CD4-positive, alpha-beta memory T cell (primary cell): Measurements from ENCODE around the gene KREMEN2. TPM values are rescaled to one million over a fixed set of nuclear protein-coding genes. Genes with fewer than 3 reads are reported as not detected.

Experiments used
- CTCF ChIA-PET: fragments of 350-600 bp; sonication (Branson Sonifier 250); formaldehyde crosslinking; loops from one replicate; lab custom pipeline; 2021; ENCODE audit warnings: inconsistent platforms; ENCODE audit not compliant: partially characterized antibody; lab: Charles Lee
- POLR2A ChIA-PET: fragments of 350-600 bp; sonication (Branson Sonifier 250); formaldehyde crosslinking; loops from one replicate; lab custom pipeline; 2021; ENCODE audit not compliant: partially characterized antibody; lab: Charles Lee
- DNase-seq, 5 donors: peaks; one replicate each; pipeline versions ENCODE4 v3.0.0 to v3.0.0-alpha.2; 2020 to 2022; ENCODE audit warnings: mixed read lengths in 1 of 5
- H3K27ac ChIP-seq: one replicate; pipeline ENCODE4 v1.7.0; 2013; ENCODE audit warnings: low read depth, low read length
- H3K27me3 ChIP-seq: 2 replicates; pipeline ENCODE4 v1.7.0; 2013; ENCODE audit warnings: mild to moderate bottlenecking, low read length, moderate library complexity; ENCODE audit not compliant: insufficient read depth
- H3K36me3 ChIP-seq: 2 replicates; pipeline ENCODE4 v1.7.0; 2013; ENCODE audit warnings: mild to moderate bottlenecking, low read length, moderate library complexity; ENCODE audit not compliant: insufficient read depth
- H3K4me1 ChIP-seq: 2 replicates; pipeline ENCODE4 v1.7.0; 2013; ENCODE audit warnings: mild to moderate bottlenecking, low read length, moderate library complexity; ENCODE audit not compliant: insufficient read depth
- H3K4me3 ChIP-seq, 2 donors: one replicate each; pipeline ENCODE4 v1.7.0; 2013; ENCODE audit warnings: low read length in 2 of 2, mild to moderate bottlenecking in 1 of 2
- H3K9me3 ChIP-seq, 2 donors: one replicate each; pipeline ENCODE4 v1.7.0; 2013; ENCODE audit warnings: low read length in 2 of 2, control low read depth in 1 of 2; ENCODE audit not compliant: control insufficient read depth in 1 of 2
- H3K27ac Mint-ChIP-seq, 7 donors: one replicate each; pipeline ENCODE4 v1.8.0; 2020 to 2021; ENCODE audit warnings: mixed read lengths in 7 of 7, mild to moderate bottlenecking in 6 of 7, inconsistent platforms in 3 of 7, moderate library complexity in 3 of 7
- H3K27me3 Mint-ChIP-seq, 2 donors: one replicate each; pipeline ENCODE4 v1.8.0; 2020 to 2021; ENCODE audit warnings: mixed read lengths in 2 of 2
- H3K36me3 Mint-ChIP-seq, 2 donors: one replicate each; pipeline ENCODE4 v1.8.0; 2020 to 2021; ENCODE audit warnings: mixed read lengths in 2 of 2, inconsistent platforms in 1 of 2, mild to moderate bottlenecking in 1 of 2
- H3K4me1 Mint-ChIP-seq, 4 donors: one replicate each; pipeline ENCODE4 v1.8.0; 2020 to 2021; ENCODE audit warnings: mixed read lengths in 4 of 4, mild to moderate bottlenecking in 1 of 4
- H3K4me3 Mint-ChIP-seq, 8 donors: one replicate each; pipeline ENCODE4 v1.8.0; 2020 to 2021; ENCODE audit warnings: mixed read lengths in 8 of 8, mild to moderate bottlenecking in 7 of 8, moderate library complexity in 6 of 8, inconsistent platforms in 3 of 8
- H3K9me3 Mint-ChIP-seq, 8 donors: one replicate each; pipeline ENCODE4 v1.8.0; 2020 to 2021; ENCODE audit warnings: mixed read lengths in 8 of 8, mild to moderate bottlenecking in 5 of 8, inconsistent platforms in 3 of 8, moderate library complexity in 1 of 8
- intact Hi-C: fragments of 100-400 bp; cut with micrococcal nuclease; formaldehyde crosslinking; loops from one replicate; pipeline ENCODE4 v1.15.1; 2023
- polyA plus RNA-seq, 2 donors: library from polyadenylated mRNA; unstranded; fragments of 300-500 nt; fragmentation: Illumina TruSeq; gene quantifications; one replicate each; pipeline ENCODE4 v1.2.3, GENCODE V29; 2021
- total RNA-seq, 2 experiments: library from RNA; stranded (reverse); gene quantifications; one replicate each; pipeline ENCODE4 v1.2.3, GENCODE V29; 2021

Gene KREMEN2
- total and polyA plus RNA-seq, 4 experiments from 2014 or later = not detected

DNA sequence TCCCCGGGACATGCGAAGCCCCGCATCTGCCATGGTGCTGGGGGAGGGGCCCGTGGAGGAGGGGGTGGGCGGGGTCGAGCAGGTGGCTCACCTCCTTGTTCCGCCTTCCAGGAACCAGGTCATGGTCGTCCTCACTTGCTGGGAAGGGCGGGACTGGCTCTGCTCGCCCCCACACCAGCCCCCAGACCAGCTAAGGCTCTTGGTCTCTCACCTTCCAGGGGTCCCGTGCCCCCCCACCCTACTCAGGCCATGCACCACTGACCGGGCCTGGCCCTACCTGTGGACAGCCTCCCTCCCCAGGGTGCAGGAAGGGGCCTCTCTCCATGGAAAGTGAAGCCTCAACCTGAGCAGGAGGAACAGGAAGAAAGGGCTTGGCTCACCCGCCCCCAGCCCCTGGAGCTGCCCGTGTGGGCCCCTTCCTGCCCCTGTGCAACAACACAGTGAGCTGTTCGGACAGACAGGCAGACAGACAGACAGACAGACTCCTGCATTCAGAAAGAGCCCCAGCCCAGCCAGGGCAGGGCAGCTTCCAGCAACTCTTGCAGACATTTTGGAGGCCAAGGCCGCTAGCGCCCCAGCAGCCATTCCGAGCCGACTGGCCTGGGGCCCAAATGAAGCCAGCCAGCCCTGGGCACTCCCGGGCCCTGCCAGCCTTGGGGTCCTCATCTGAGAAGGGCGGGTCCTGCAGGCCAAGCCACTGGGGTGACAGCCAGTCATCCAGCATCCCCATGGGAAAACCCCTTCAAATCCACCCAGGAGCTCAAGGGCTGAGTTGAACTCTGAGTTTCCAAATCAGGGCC is 8.1 kb upstream of the KREMEN2 start:
- no peaks in the 10 kb centered on the region for H3K36me3 ChIP-seq
- Mint-ChIP-seq H3K4me1 (peaks cover 0 to 3% (median 0%) of the 10 kb centered on the region in 4 donors), H3K36me3 (no peaks in the 10 kb centered on the region), H3K27me3 (peaks cover 6 to 15% of the 10 kb centered on the region in 2 donors), H3K27ac (no peak overlapping the region), H3K9me3 (peaks cover 0 to 2% (median 0%) of the 10 kb centered on the region in 8 donors), H3K4me3 (no peak overlapping the region)
- no peaks in the 10 kb centered on the region for H3K27me3 ChIP-seq
- POLR2A ChIA-PET = interaction anchor here (0.9 kb wide), 1 partner anchor 10 kb away, joined by 3 read pairs; no protein-coding TSS in a partner anchor
- intact Hi-C loops = no loop called here
- CTCF ChIA-PET = interaction anchor here (1.1 kb wide), 1 partner anchor 9 kb away, joined by 3 read pairs; no protein-coding TSS in a partner anchor
- H3K27ac ChIP-seq = no peak overlapping the region
- H3K4me1 ChIP-seq = no peaks in the 10 kb centered on the region
- no peaks in the 10 kb centered on the region for H3K9me3 ChIP-seq
- H3K4me3 ChIP-seq = no peak overlapping the region
- peak in 1 of 5 donors; percentile 3 for DNase-seq

DNA sequence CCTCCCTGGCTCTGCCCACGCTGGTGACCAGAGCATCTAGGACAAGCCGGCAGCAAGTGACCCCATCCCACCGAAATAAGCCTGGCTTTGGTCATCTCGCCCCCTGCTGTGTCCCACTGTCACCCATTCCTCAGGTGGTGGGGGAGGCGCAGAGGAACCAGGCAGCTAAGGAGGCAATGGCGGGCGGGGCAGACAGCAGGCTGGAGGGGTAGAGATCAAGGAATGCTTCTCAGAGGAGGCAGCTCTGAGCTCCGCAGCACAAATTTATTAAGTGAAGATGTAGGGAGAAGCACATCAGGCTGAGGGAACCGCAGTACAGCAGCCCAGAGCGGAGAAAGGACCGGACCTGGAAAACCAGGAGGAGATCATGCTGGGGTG is 7.5 kb upstream of the KREMEN2 start:
- no peak overlapping the region for H3K4me3 Mint-ChIP-seq
- intact Hi-C loops = no loop called here
- H3K4me1 Mint-ChIP-seq = peaks cover 0 to 3% (median 2%) of the 10 kb centered on the region in 4 donors
- peaks cover 2% of the 10 kb centered on the region for H3K4me1 ChIP-seq
- no peak overlapping the region for H3K4me3 ChIP-seq
- no peaks in the 10 kb centered on the region for H3K27me3 ChIP-seq
- POLR2A ChIA-PET = interaction anchor here (0.9 kb wide), 1 partner anchor 9 kb away, joined by 3 read pairs; no protein-coding TSS in a partner anchor
- peaks cover 6 to 15% of the 10 kb centered on the region in 2 donors for H3K27me3 Mint-ChIP-seq
- H3K9me3 Mint-ChIP-seq = peaks cover 0 to 2% (median 0%) of the 10 kb centered on the region in 8 donors
- no peak overlapping the region for H3K27ac ChIP-seq
- CTCF ChIA-PET = interaction anchor here (1.1 kb wide), 1 partner anchor 9 kb away, joined by 3 read pairs; no protein-coding TSS in a partner anchor
- DNase-seq = peak in 1 of 5 donors; percentile 24
- no peaks in the 10 kb centered on the region for H3K36me3 ChIP-seq
- H3K36me3 Mint-ChIP-seq = no peaks in the 10 kb centered on the region
- H3K27ac Mint-ChIP-seq = no peak overlapping the region
- H3K9me3 ChIP-seq = no peaks in the 10 kb centered on the region

DNA sequence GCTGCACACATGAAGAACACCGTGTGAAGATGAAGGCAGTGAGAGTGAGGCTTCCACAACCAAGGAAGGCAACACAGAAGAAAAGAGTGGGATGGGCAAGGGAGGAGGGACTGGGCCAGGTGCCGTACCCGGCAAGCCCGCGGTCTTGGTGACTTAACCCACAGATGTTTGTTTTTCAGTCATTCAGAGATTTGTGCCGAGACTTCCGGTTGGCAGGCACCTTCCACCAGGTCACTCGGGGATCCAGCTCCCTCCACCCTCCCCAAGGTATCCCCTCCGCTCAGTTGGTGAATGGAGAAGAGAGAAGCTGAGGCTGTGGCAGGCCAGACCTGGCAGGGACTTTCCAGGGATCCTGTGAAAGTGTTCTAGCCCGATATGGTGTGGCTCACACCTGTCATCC is 4.9 kb upstream of the KREMEN2 start:
- Mint-ChIP-seq H3K4me1 (peaks cover 7 to 17% (median 11%) of the 10 kb centered on the region in 4 donors), H3K36me3 (no peaks in the 10 kb centered on the region), H3K9me3 (peaks cover 0 to 2% (median 0%) of the 10 kb centered on the region in 8 donors), H3K27me3 (peaks cover 12 to 25% of the 10 kb centered on the region in 2 donors), H3K27ac (no peak overlapping the region), H3K4me3 (no peak overlapping the region)
- Histone ChIP-seq H3K27me3 (peaks cover 4% of the 10 kb centered on the region), H3K36me3 (no peaks in the 10 kb centered on the region), H3K9me3 (no peaks in the 10 kb centered on the region), H3K4me3 (no peak overlapping the region), H3K4me1 (peaks cover 27% of the 10 kb centered on the region), H3K27ac (no peak overlapping the region)
- peak in 1 of 5 donors; percentile 11 for DNase-seq
- POLR2A ChIA-PET = no interaction called here
- intact Hi-C loops = no loop called here
- CTCF ChIA-PET = interaction anchor here (0.7 to 1.2 kb wide), 2 partner anchors 16 to 495 kb away, joined by 3 to 4 read pairs; no protein-coding TSS in a partner anchor

DNA sequence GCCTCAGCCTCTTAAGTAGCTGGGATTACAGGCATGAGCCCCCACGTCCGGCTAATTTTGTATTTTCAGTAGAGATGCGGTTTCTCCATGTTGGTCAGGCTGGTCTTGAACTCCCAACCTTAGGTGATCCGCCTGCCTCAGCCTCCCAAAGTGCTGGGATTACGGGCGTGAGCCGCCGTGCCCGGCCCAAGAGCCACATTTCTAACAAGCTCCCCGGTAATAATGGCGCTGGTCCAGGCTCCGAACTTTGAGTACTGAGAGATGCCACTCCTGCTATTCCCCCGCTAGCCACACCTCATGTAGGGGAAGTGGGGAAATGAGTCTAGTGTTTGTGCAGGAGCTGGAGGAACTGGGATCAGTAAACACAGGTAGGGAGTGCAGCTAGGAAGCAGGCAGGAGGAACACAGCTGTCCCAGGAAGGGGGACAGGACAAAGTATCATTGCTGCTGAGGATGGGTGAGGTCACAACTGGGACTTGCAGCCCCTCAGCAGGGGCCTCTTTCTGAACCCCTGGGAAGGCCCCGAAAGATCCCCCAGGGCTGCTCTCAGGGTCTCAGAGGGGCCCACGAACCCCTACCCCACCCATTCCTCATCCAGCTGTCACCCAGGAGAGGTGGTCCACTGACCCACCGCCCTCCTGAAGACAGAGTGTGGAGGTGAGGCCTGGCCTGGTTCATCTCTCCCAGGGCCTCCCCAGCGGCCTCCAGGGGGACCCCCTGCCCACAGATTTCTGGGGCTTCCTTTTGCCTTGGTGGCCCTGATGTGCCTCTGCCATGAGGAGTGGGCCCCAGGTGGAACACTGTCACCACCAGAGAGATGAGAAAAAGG is 3.7 kb upstream of the KREMEN2 start:
- H3K4me1 Mint-ChIP-seq = peaks cover 7 to 24% (median 14%) of the 10 kb centered on the region in 4 donors
- intact Hi-C loops = loop anchor here (1.0 kb wide), 1 partner anchor 23 kb away; no protein-coding TSS in a partner anchor
- peaks cover 14 to 22% of the 10 kb centered on the region in 2 donors for H3K27me3 Mint-ChIP-seq
- H3K27me3 ChIP-seq = peaks cover 4% of the 10 kb centered on the region
- CTCF ChIA-PET = interaction anchor here (1.2 kb wide), 1 partner anchor 15 kb away, joined by 4 read pairs; no protein-coding TSS in a partner anchor
- POLR2A ChIA-PET = no interaction called here
- no peak overlapping the region for H3K4me3 Mint-ChIP-seq
- DNase-seq = peak in 1 of 5 donors; percentile 7
- H3K27ac Mint-ChIP-seq = no peak overlapping the region
- H3K36me3 ChIP-seq = no peaks in the 10 kb centered on the region
- no peak overlapping the region for H3K4me3 ChIP-seq
- no peaks in the 10 kb centered on the region for H3K9me3 ChIP-seq
- H3K9me3 Mint-ChIP-seq = no peaks in the 10 kb centered on the region
- H3K27ac ChIP-seq = no peak overlapping the region
- peaks cover 37% of the 10 kb centered on the region for H3K4me1 ChIP-seq
- H3K36me3 Mint-ChIP-seq = no peaks in the 10 kb centered on the region

DNA sequence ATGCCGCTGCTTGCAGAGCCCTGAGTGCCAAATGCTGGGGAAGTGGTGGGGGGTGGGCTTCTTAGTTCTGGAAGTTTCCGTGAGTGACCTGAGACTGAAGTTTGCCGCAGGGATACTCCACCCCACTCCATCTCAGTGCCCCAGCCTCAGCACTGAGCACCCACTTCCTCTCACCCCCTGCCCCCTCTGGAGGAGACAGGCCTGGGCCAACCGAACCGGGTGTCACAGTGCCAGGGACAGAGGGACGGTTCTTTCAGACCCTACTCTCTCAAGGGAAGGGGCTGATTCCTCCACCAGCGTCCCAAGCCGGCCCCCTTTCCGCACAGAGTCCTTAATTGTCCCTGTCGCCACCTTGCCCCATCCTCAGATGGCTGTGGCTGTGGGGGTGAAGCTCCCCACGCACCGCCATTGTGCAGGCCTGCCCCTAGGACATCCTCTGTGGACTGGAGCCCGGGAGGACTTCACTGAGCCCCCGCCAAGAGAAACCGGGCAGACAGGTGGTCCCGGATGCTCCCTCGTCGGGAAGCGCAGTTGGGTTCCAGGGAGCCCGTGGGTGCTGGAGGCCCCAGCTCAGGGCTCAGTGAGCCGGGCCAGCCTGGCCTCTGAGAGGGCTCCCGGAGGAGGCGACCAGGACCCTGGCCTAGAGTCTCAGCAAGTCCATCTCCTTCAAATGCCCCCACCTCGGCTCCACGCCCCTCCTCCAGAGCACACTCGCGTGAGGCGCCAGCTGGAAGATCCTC is 1.6 kb upstream of the KREMEN2 start:
- peaks cover 7 to 30% (median 17%) of the 10 kb centered on the region in 4 donors for H3K4me1 Mint-ChIP-seq
- Histone ChIP-seq H3K36me3 (no peaks in the 10 kb centered on the region), H3K27ac (no peak overlapping the region), H3K27me3 (peaks cover 16% of the 10 kb centered on the region), H3K4me1 (peaks cover 48% of the 10 kb centered on the region), H3K9me3 (no peaks in the 10 kb centered on the region), H3K4me3 (no peak overlapping the region)
- H3K27ac Mint-ChIP-seq = no peak overlapping the region
- intact Hi-C loops = no loop called here
- H3K36me3 Mint-ChIP-seq = no peaks in the 10 kb centered on the region
- ChIA-PET POLR2A (interaction anchor here (1.1 kb wide), 1 partner anchor 50 kb away, joined by 3 read pairs; no protein-coding TSS in a partner anchor), CTCF (interaction anchor here (0.6 to 1.5 kb wide), 10 partner anchors 9 to 424 kb away, joined by 3 to 6 read pairs (median 3); no protein-coding TSS in a partner anchor)
- peaks cover 0 to 1% (median 0%) of the 10 kb centered on the region in 8 donors for H3K9me3 Mint-ChIP-seq
- peak overlapping the region in 3 of 8 donors; percentile 19 to 65 (median 31) for H3K4me3 Mint-ChIP-seq
- peaks cover 12 to 16% of the 10 kb centered on the region in 2 donors for H3K27me3 Mint-ChIP-seq
- DNase-seq = peak in 1 of 5 donors; percentile 24

DNA sequence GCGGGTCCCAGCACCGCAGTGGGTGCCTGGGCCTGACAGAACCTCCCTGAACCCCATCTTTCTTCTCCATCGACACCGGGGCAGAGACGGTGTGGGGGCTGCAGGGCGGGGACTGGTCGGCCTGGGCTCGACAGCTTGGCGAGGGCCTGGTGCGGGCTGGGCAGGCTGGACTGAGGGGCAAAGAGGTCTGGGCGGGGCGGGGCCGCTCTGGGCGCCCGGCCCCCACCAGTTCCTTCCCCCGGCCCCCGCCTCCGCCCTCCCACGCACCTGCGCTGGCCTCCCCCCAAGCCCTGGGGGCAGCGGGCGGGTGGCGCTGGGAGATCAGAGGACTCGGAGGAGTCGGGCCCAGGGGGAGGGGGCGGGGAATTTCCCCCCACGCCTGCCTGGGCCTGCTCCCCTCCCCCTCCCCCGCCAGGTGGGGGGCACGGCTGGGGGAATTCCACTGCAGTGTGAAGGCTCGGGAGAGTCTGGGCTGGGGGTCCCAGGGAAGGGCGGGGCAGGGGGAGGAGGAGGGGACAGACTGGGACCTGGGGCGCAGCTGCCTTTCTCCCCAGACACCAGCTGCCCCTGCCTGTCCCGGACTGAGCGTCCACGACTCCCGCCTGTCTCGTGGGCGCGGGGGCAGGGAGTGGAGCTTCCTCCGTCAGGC is 877 bp upstream of the KREMEN2 start:
- H3K9me3 Mint-ChIP-seq = peaks cover 0 to 1% (median 0%) of the 10 kb centered on the region in 8 donors
- peak overlapping the region in 6 of 8 donors; percentile 31 to 93 (median 48) for H3K4me3 Mint-ChIP-seq
- peak overlapping the region in 1 of 7 donors; percentile 65 for H3K27ac Mint-ChIP-seq
- H3K27me3 Mint-ChIP-seq = peaks cover 16 to 20% of the 10 kb centered on the region in 2 donors
- POLR2A ChIA-PET = no interaction called here
- CTCF ChIA-PET = interaction anchor here (0.6 to 1.4 kb wide), 5 partner anchors 10 to 172 kb away, joined by 3 to 6 read pairs (median 3); no protein-coding TSS in a partner anchor
- intact Hi-C loops = no loop called here
- Histone ChIP-seq H3K9me3 (no peaks in the 10 kb centered on the region), H3K27ac (no peak overlapping the region), H3K4me3 (no peak overlapping the region), H3K36me3 (no peaks in the 10 kb centered on the region), H3K27me3 (peaks cover 21% of the 10 kb centered on the region), H3K4me1 (peaks cover 52% of the 10 kb centered on the region)
- H3K4me1 Mint-ChIP-seq = peaks cover 9 to 32% (median 19%) of the 10 kb centered on the region in 4 donors
- H3K36me3 Mint-ChIP-seq = no peaks in the 10 kb centered on the region
- peak in 3 of 5 donors; percentile 23 to 59 (median 29) for DNase-seq
